Breast epithelium (tissue), 3 donors: ENCODE results near the gene AGRN.

ENCODE experiments used
- POLR2A ChIP-seq: fragments of 450-650 bp; IDR thresholded peaks from one replicate; pipeline ENCODE4 v1.6.1; 2016; ENCODE audit warnings: antibody characterized with exemption, mild to moderate bottlenecking, moderate library complexity
- TF ChIP-seq, protein P1 (sequence below), 3 donors: fragments of 450-650 bp; IDR thresholded peaks; one replicate each; pipeline ENCODE4 v1.5.1; 2016 to 2017; ENCODE audit warnings: antibody characterized with exemption in 3 of 3, mild to moderate bottlenecking in 3 of 3, moderate library complexity in 3 of 3

GRCh38 chr1:1063945-1064831 lies 44.3 kb downstream of the AGRN start:
- TF ChIP-seq, protein P1, sequence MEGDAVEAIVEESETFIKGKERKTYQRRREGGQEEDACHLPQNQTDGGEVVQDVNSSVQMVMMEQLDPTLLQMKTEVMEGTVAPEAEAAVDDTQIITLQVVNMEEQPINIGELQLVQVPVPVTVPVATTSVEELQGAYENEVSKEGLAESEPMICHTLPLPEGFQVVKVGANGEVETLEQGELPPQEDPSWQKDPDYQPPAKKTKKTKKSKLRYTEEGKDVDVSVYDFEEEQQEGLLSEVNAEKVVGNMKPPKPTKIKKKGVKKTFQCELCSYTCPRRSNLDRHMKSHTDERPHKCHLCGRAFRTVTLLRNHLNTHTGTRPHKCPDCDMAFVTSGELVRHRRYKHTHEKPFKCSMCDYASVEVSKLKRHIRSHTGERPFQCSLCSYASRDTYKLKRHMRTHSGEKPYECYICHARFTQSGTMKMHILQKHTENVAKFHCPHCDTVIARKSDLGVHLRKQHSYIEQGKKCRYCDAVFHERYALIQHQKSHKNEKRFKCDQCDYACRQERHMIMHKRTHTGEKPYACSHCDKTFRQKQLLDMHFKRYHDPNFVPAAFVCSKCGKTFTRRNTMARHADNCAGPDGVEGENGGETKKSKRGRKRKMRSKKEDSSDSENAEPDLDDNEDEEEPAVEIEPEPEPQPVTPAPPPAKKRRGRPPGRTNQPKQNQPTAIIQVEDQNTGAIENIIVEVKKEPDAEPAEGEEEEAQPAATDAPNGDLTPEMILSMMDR (IDR thresholded peaks at IDR 0.05) = peak; percentile 65 to 92 (median 86)
- no peak for TF ChIP-seq POLR2A
